Keratinocyte (primary cell): ENCODE results near the gene UCK2. TPM values are rescaled to one million over a fixed set of nuclear protein-coding genes. Genes with fewer than 3 reads are reported as not detected.

Source experiments
- DNase-seq: peaks from one replicate; pipeline ENCODE4 v3.0.0-alpha.2; 2011; ENCODE audit warnings: low read depth, missing footprints, low spot score
- FAIRE-seq: peaks from 2 replicates; lab custom pipeline; 2011; peaks lifted over from hg19 to GRCh38; lab: Jason Lieb, UNC
- H2AFZ ChIP-seq: 2 replicates; pipeline ENCODE4 v1.6.0; 2012; ENCODE audit warnings: low read length, control low read depth, inconsistent platforms; ENCODE audit not compliant: control insufficient read depth
- H3K27ac ChIP-seq: 2 replicates; pipeline ENCODE4 v1.5.1; 2011; ENCODE audit warnings: low read length; ENCODE audit not compliant: control insufficient read depth, insufficient read depth
- H3K27me3 ChIP-seq: 3 replicates; pipeline ENCODE4 v1.6.0; 2011; ENCODE audit warnings: low read length; ENCODE audit not compliant: control insufficient read depth, insufficient read depth; ENCODE audit errors: extremely low read depth
- H3K36me3 ChIP-seq, 2 experiments: 2 replicates in 1 of 2; 3 replicates in 1 of 2; pipeline ENCODE4 v1.5.1; 2011; ENCODE audit warnings: low read length in 2 of 2, mild to moderate bottlenecking in 1 of 2; ENCODE audit not compliant: control insufficient read depth in 2 of 2, insufficient read depth in 2 of 2; ENCODE audit errors: extremely low read depth in 1 of 2
- H3K4me1 ChIP-seq: 3 replicates; pipeline ENCODE4 v1.5.1; 2011; ENCODE audit warnings: low read length; ENCODE audit not compliant: control insufficient read depth, insufficient read depth; ENCODE audit errors: extremely low read depth
- H3K4me2 ChIP-seq: 3 replicates; pipeline ENCODE4 v1.6.0; 2011; ENCODE audit warnings: low read depth, low read length; ENCODE audit not compliant: control insufficient read depth, insufficient read depth; ENCODE audit errors: extremely low read depth
- H3K4me3 ChIP-seq, 3 experiments: fragments of 200-600 bp in 1 of 3; sonication (generic) in 1 of 3; 2 replicates in 2 of 3; 3 replicates in 1 of 3; pipeline ENCODE4 v1.5.1; 2011 to 2016; ENCODE audit warnings: low read length in 3 of 3, mild to moderate bottlenecking in 3 of 3, control low read depth in 2 of 3, inconsistent platforms in 1 of 3, low read depth in 1 of 3, mixed read lengths in 1 of 3, mixed run types in 1 of 3, moderate library complexity in 1 of 3; ENCODE audit not compliant: control insufficient read depth in 2 of 3, insufficient read depth in 2 of 3; ENCODE audit errors: extremely low read depth in 1 of 3
- H3K79me2 ChIP-seq: 2 replicates; pipeline ENCODE4 v1.6.0; 2012; ENCODE audit warnings: low read length; ENCODE audit not compliant: control insufficient read depth, insufficient read depth
- H3K9ac ChIP-seq: 3 replicates; pipeline ENCODE4 v1.6.0; 2011; ENCODE audit warnings: low read length; ENCODE audit not compliant: control insufficient read depth, insufficient read depth; ENCODE audit errors: extremely low read depth
- H3K9me1 ChIP-seq: 3 replicates; pipeline ENCODE4 v1.6.0; 2011; ENCODE audit warnings: low read length; ENCODE audit not compliant: control insufficient read depth, insufficient read depth; ENCODE audit errors: extremely low read depth
- H3K9me3 ChIP-seq: 2 replicates; pipeline ENCODE4 v1.5.1; 2012; ENCODE audit warnings: low read depth, low read length; ENCODE audit not compliant: control insufficient read depth
- H4K20me1 ChIP-seq: 3 replicates; pipeline ENCODE4 v1.6.0; 2011; ENCODE audit warnings: low read length; ENCODE audit not compliant: control insufficient read depth, insufficient read depth; ENCODE audit errors: extremely low read depth
- EZH2 ChIP-seq: IDR thresholded peaks from one replicate; pipeline ENCODE4 v1.6.1; 2012; ENCODE audit warnings: inconsistent platforms, mild to moderate bottlenecking, low read length, moderate library complexity
- dilution Hi-C: fragments of 300-500 bp; cut with MboI; formaldehyde crosslinking; loops from one replicate; pipeline ENCODE4 v1.7.0; 2020; ENCODE audit warnings: low sequenced_read_pairs; ENCODE audit not compliant: extremely low pct_ligation_motif_present
- polyA plus RNA-seq, 5 experiments: library from polyadenylated mRNA; depleted of rRNA in 3 of 5; stranded (reverse) in 3 of 5; stranded (forward) in 1 of 5; unstranded in 1 of 5; fragments of >200 nt; gene quantifications; 1 replicate in 1 of 5; 2 replicates in 3 of 5; 3 replicates in 1 of 5; pipeline versions ENCODE4 v1.2.1 to v1.2.3, GENCODE V29; 2011 to 2012; ENCODE audit warnings: missing spikeins in 2 of 5, low read depth in 1 of 5, low replicate concordance in 1 of 5
- TF ChIP-seq, protein P1 (sequence below), 3 experiments: IDR thresholded peaks in 1 of 3; conservative IDR thresholded peaks in 1 of 3; optimal IDR thresholded peaks in 1 of 3; 2 replicates in 2 of 3; 3 replicates in 1 of 3; pipeline versions ENCODE3 to v1.5.1; 2011; ENCODE audit warnings: low read length in 3 of 3, mild to moderate bottlenecking in 3 of 3, moderate library complexity in 2 of 3, control low read depth in 1 of 3, inconsistent platforms in 1 of 3; ENCODE audit not compliant: insufficient read depth in 2 of 3; ENCODE audit errors: extremely low read depth in 1 of 3

Gene UCK2
- polyA plus RNA-seq, 1 donor (not counting 4 experiments of a cell fraction or from before 2014, with no cell fraction given) = 71.9 TPM

DNA sequence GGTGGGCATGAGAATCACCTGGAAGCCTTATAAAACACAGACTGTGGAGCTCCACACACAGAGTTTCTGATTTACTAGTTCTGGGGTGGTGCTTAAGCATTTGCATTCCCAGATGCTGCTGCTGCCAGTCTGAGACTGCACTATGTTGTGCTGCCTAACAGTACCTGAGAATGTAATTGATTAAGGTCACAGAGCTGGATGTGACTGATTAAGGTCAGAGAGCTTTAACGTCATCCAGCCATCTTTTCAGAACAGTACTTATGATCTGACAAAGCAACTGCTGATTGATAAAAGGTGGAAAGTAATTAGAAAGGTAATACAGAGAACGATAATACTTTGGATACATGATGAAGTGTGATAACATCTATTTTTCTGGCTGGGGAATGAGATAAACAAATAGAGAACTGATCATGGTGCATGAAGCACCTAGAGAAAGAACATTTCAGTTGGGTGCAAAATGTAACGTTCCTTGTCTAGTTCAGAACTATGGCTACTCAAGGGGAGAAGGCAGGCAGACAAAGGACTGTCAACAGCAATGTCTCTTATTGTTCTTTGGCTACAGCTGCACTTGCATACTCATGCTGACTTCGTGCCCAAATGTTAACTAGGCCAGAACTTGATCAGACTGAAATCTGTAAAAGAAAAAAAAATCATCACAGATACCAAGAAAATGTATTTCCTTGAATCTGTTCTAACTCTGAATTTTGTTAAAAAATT, 3.7 kb upstream of the UCK2 start:
- H2AFZ ChIP-seq = no peak overlapping the region
- no peaks in the 10 kb centered on the region for H4K20me1 ChIP-seq
- TF ChIP-seq EZH2 = no peak
- TF ChIP-seq, protein P1, sequence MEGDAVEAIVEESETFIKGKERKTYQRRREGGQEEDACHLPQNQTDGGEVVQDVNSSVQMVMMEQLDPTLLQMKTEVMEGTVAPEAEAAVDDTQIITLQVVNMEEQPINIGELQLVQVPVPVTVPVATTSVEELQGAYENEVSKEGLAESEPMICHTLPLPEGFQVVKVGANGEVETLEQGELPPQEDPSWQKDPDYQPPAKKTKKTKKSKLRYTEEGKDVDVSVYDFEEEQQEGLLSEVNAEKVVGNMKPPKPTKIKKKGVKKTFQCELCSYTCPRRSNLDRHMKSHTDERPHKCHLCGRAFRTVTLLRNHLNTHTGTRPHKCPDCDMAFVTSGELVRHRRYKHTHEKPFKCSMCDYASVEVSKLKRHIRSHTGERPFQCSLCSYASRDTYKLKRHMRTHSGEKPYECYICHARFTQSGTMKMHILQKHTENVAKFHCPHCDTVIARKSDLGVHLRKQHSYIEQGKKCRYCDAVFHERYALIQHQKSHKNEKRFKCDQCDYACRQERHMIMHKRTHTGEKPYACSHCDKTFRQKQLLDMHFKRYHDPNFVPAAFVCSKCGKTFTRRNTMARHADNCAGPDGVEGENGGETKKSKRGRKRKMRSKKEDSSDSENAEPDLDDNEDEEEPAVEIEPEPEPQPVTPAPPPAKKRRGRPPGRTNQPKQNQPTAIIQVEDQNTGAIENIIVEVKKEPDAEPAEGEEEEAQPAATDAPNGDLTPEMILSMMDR (optimal IDR thresholded peaks at IDR 0.05 in 1 of 3, IDR thresholded peaks at IDR 0.05 in 1 of 3, conservative IDR thresholded peaks at IDR 0.05 in 1 of 3; ENCODE audit: extremely low read depth in 1 of 3, insufficient read depth in 2 of 3, low read length in 3 of 3) = no peak
- H3K27me3 ChIP-seq = no peaks in the 10 kb centered on the region
- DNase-seq = no peak
- no peaks in the 10 kb centered on the region for H3K9me1 ChIP-seq
- no peaks in the 10 kb centered on the region for H3K36me3 ChIP-seq
- H3K9ac ChIP-seq = no peak overlapping the region
- no peak for FAIRE-seq
- no peak overlapping the region for H3K4me3 ChIP-seq
- dilution Hi-C loops = no loop called here
- no peak overlapping the region for H3K27ac ChIP-seq
- H3K4me2 ChIP-seq = no peak overlapping the region
- peaks cover 8% of the 10 kb centered on the region for H3K79me2 ChIP-seq
- H3K4me1 ChIP-seq = no peaks in the 10 kb centered on the region
- no peaks in the 10 kb centered on the region for H3K9me3 ChIP-seq

DNA sequence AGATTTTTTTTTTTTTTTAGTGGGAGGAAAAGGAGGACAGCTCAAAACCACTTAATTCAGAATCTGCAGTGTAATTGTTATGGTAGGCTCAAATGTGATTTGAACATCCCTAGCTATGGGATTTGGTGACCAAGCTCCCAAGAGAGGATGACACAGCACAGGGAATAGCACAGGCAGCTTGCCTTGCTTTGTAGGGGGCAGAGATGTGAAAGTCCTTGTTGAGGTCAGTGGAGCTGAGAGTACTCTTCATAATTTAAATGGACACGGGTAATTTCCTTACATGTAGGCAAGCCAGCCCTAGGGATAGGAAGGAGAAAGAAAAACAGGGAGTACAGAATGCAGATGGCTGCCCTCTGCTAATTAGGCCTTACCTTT, 3.2 kb upstream of the UCK2 start:
- dilution Hi-C loops = no loop called here
- Histone ChIP-seq H3K9me1 (no peaks in the 10 kb centered on the region), H3K9me3 (no peaks in the 10 kb centered on the region), H3K4me3 (no peak overlapping the region), H3K9ac (no peak overlapping the region), H3K4me2 (no peak overlapping the region), H3K4me1 (peaks cover 1% of the 10 kb centered on the region), H3K27ac (no peak overlapping the region), H4K20me1 (no peaks in the 10 kb centered on the region), H2AFZ (no peak overlapping the region), H3K79me2 (peaks cover 13% of the 10 kb centered on the region), H3K36me3 (no peaks in the 10 kb centered on the region), H3K27me3 (no peaks in the 10 kb centered on the region)
- DNase-seq (no peak), FAIRE-seq (no peak)
- no peak for TF ChIP-seq EZH2
- TF ChIP-seq, protein P1 (optimal IDR thresholded peaks at IDR 0.05 in 1 of 3, IDR thresholded peaks at IDR 0.05 in 1 of 3, conservative IDR thresholded peaks at IDR 0.05 in 1 of 3; ENCODE audit: extremely low read depth in 1 of 3, insufficient read depth in 2 of 3, low read length in 3 of 3) = no peak
